GM18951 (cell line): ENCODE measurements around the gene CCDC83.

Source experiments
- POLR2A ChIP-seq: IDR thresholded peaks from 4 replicates; pipeline ENCODE4 v1.6.1; 2011; ENCODE audit warnings: mild to moderate bottlenecking; ENCODE audit not compliant: insufficient read length, insufficient read depth; ENCODE audit errors: extremely low read depth
- in situ Hi-C: fragments of 300-500 bp; cut with MboI; formaldehyde crosslinking; loops from one replicate; pipeline ENCODE4 v1.12.0; 2022; ENCODE audit warnings: low sequenced_read_pairs, mixed read lengths, inconsistent platforms; ENCODE audit not compliant: unreplicated experiment

Gene CCDC83

GRCh38 chr11:85961130-85961529, 105.9 kb downstream of the CCDC83 start:
- TF ChIP-seq POLR2A = no peak
- in situ Hi-C loops = no loop called here

GRCh38 chr11:85961930-85962363, 106.8 kb downstream of the CCDC83 start:
- no peak for TF ChIP-seq POLR2A
- in situ Hi-C loops = no loop called here

DNA sequence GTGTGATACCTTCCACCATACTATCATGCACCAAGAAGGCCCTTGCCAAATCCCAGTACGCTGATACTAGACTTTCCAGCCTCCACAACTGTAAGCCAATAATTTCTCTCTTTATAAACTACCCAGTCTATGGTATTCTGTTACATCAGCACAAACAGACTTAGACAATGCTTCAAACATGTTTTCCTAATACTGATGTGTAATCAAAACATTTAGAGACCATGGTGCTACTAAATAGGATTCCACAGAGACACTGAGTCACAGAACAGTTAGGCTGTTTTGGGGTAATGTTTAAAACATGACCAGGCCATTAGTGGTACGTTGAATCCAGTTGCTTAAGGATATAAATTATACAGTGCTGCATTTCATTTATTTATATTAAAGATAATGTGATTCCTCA, 110.0 kb downstream of the CCDC83 start:
- in situ Hi-C loops = no loop called here
- TF ChIP-seq POLR2A = no peak

DNA sequence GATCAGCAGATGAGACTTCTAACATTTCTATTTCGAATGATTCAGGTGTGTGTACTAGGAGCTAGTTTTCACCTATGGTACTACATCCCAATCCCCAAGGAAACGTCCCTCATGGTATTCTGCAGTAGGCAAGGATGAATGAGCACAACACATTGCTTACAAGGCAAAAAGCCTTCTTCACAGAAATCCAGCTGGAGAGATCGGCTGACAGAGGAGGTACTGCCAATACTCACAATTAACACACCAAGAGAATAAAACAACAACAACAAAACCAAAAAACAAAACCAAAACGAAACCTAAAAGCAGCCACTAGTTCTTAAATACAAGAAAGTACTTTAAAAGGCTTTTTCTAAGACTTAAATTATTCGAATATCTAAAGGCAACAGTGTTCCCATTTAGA, 112.3 kb downstream of the CCDC83 start:
- no peak for TF ChIP-seq POLR2A
- in situ Hi-C loops = no loop called here
